Upper lobe of left lung (tissue), 6 donors: ENCODE measurements around the gene SH2D6. TPM values are rescaled to one million over a fixed set of nuclear protein-coding genes. Genes with fewer than 3 reads are reported as not detected.
A peak's percentile ranks its signal among the peaks of the same experiment; 100 is the strongest.

Experiments used
- ATAC-seq, 2 donors: fragments of 200-7000 bp; cut with Tn5 transposase; one replicate each; pipeline ENCODE4 v1.9.1; 2022; ENCODE audit warnings: mild to moderate bottlenecking in 2 of 2, moderate library complexity in 2 of 2; ENCODE audit not compliant: low FRiP score in 2 of 2
- DNase-seq, 2 donors: peaks; one replicate each; pipeline ENCODE4 v3.0.0-alpha.2; 2019 to 2020
- H3K27ac ChIP-seq, 4 donors: fragments of 200-600 bp; sonication (generic); one replicate each; pipeline ENCODE4 v1.5.1; 2016 to 2019
- H3K27me3 ChIP-seq, 4 donors: fragments of 200-600 bp; sonication (generic); one replicate each; pipeline ENCODE4 v1.5.1; 2017 to 2019
- H3K36me3 ChIP-seq, 4 donors: fragments of 200-600 bp; sonication (generic); one replicate each; pipeline ENCODE4 v1.5.1; 2016 to 2019
- H3K4me1 ChIP-seq, 4 donors: fragments of 200-600 bp; sonication (generic); one replicate each; pipeline ENCODE4 v1.5.1; 2018 to 2019
- H3K4me3 ChIP-seq, 4 donors: fragments of 200-600 bp; sonication (generic); one replicate each; pipeline ENCODE4 v1.5.1; 2017 to 2019; ENCODE audit warnings: mild to moderate bottlenecking in 2 of 4, moderate library complexity in 1 of 4
- H3K9me3 ChIP-seq, 4 donors: fragments of 200-600 bp; sonication (generic); one replicate each; pipeline ENCODE4 v1.5.1; 2018 to 2019
- EP300 ChIP-seq, 4 donors: sonication (generic); formaldehyde crosslinking; IDR thresholded peaks; one replicate each; pipeline ENCODE4 v1.5.1; 2017; ENCODE audit warnings: antibody characterized with exemption in 4 of 4, control low read depth in 2 of 4
- POLR2A ChIP-seq, 4 donors: fragments of 450-650 bp; IDR thresholded peaks; one replicate each; pipeline ENCODE4 v1.5.1; 2016 to 2017; ENCODE audit warnings: antibody characterized with exemption in 4 of 4, mild to moderate bottlenecking in 2 of 4
- POLR2AphosphoS5 ChIP-seq, 2 donors: sonication (generic); formaldehyde crosslinking; IDR thresholded peaks; one replicate each; pipeline ENCODE4 v1.5.1; 2017; ENCODE audit warnings: antibody characterized with exemption in 2 of 2
- WGBS, 2 donors: methylation state at CpG; one replicate each; pipeline ENCODE4 v1.1.5; 2017 to 2018; 5-methylcytosine and 5-hydroxymethylcytosine counted together
- total RNA-seq, 6 donors: library from RNA; depleted of rRNA in 4 of 6; stranded (reverse); fragments of >200 nt in 4 of 6; gene quantifications; one replicate each; pipeline versions ENCODE4 v1.1.0 to v1.2.1, GENCODE V29; 2016 to 2021
- TF ChIP-seq, protein P1 (sequence below), 6 experiments: fragments of 450-650 bp in 4 of 6; fragments of 200-600 bp in 2 of 6; sonication (generic) in 2 of 6; IDR thresholded peaks; one replicate each; pipeline ENCODE4 v1.5.1; 2016 to 2019; ENCODE audit warnings: antibody characterized with exemption in 6 of 6
- donor health status: DM: no; HTN: no; CAD: no; lungs with moderate emphysema.
- donor health status: DM: no; HTN: yes; CAD: no; lungs with severe emphysema.

The SH2D6 gene
- total RNA-seq, 6 donors from 2014 or later: 0.51 TPM; not detected in 5

DNA sequence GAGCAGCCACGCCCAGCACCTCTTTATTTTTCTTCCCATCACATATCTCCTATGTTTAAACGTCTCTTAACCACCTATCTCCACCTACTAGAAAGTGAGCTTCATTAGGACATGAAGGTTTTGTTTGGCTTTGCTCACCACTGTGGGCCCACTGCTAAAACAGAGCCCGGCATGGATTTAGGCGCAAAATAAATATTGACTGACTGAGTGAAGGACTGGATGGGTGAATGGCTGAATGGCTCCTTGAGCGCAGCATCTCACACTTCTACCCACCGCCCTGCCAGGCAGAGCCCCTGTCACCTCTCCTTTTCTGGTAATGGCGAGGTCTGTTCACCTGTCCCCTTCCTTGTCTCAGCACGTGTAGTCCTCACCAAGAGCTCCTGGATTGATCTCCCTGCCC lies 18.5 kb upstream of the SH2D6 start:
- no peak for ATAC-seq
- TF ChIP-seq EP300 (IDR thresholded peaks at IDR 0.05): no peak
- TF ChIP-seq POLR2AphosphoS5 (IDR thresholded peaks at IDR 0.05): no peak
- TF ChIP-seq POLR2A (IDR thresholded peaks at IDR 0.05): no peak
- TF ChIP-seq, protein P1, sequence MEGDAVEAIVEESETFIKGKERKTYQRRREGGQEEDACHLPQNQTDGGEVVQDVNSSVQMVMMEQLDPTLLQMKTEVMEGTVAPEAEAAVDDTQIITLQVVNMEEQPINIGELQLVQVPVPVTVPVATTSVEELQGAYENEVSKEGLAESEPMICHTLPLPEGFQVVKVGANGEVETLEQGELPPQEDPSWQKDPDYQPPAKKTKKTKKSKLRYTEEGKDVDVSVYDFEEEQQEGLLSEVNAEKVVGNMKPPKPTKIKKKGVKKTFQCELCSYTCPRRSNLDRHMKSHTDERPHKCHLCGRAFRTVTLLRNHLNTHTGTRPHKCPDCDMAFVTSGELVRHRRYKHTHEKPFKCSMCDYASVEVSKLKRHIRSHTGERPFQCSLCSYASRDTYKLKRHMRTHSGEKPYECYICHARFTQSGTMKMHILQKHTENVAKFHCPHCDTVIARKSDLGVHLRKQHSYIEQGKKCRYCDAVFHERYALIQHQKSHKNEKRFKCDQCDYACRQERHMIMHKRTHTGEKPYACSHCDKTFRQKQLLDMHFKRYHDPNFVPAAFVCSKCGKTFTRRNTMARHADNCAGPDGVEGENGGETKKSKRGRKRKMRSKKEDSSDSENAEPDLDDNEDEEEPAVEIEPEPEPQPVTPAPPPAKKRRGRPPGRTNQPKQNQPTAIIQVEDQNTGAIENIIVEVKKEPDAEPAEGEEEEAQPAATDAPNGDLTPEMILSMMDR (IDR thresholded peaks at IDR 0.05): no peak
- Histone ChIP-seq H3K4me3 (no peak overlapping the region), H3K27ac (no peak overlapping the region), H3K36me3 (peaks cover 0 to 42% (median 26%) of the 10 kb centered on the region in 4 donors), H3K9me3 (no peaks in the 10 kb centered on the region), H3K27me3 (no peaks in the 10 kb centered on the region), H3K4me1 (peaks cover 0 to 14% (median 5%) of the 10 kb centered on the region in 4 donors)
- no peak for DNase-seq
- WGBS, 2 donors: 87 to 90% methylated on average over 8 of the region's 8 CpGs

DNA sequence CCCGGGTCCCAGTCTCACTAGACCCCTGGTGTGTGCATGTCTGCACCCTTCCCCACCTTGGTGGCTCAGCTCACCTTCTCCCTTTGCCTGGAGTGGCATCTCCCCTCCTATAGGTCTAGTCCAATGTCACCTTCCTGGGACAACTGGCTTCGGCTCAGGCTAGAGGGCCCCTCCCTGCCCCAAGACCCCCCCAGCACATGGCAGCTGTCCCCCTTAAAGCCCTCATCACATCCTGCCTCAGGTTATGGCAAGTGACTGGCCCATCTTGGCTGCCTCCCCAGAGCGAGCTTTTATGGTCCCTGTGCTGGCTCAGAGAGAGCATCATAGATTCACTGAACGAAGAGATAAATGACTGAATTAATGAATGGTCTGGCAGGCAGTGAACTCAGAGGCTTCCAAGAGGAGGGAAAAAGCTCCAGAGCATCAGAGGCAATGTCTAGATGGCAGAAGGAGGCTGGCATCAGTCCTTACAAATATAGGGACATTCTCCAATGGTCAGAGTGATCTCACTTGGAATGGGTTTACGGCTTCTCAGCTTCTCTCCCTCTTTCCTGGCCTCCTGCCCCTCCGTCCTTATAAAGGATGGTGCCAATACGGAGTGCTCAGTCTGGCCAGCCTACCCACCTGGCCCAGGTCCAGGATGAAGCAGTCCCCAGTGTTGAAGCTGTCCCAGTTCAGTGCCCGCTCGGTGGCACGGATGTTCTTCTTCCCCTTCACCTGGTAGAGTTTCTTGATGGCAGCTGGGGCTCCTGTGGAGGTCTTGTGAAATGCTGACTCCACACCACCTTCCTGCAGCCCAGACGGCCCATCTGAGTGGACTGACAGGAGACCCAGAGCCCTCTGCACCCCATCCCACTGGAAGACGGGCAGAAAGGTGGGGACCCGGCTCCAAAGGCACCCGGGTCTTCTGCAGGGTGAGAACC lies 17.7 kb upstream of the SH2D6 start:
- 85 to 89% methylated on average over 11 to 14 of the region's 14 CpGs for WGBS, 2 donors
- Histone ChIP-seq H3K36me3 (peaks cover 0 to 34% (median 20%) of the 10 kb centered on the region in 4 donors), H3K27me3 (no peaks in the 10 kb centered on the region), H3K27ac (no peak overlapping the region), H3K9me3 (no peaks in the 10 kb centered on the region), H3K4me1 (peaks cover 0 to 14% (median 6%) of the 10 kb centered on the region in 4 donors), H3K4me3 (no peak overlapping the region)
- ATAC-seq (no peak), DNase-seq (no peak)
- no peak for TF ChIP-seq POLR2A (IDR thresholded peaks at IDR 0.05)
- TF ChIP-seq, protein P1 (IDR thresholded peaks at IDR 0.05): no peak
- no peak for TF ChIP-seq POLR2AphosphoS5 (IDR thresholded peaks at IDR 0.05)
- no peak for TF ChIP-seq EP300 (IDR thresholded peaks at IDR 0.05)

DNA sequence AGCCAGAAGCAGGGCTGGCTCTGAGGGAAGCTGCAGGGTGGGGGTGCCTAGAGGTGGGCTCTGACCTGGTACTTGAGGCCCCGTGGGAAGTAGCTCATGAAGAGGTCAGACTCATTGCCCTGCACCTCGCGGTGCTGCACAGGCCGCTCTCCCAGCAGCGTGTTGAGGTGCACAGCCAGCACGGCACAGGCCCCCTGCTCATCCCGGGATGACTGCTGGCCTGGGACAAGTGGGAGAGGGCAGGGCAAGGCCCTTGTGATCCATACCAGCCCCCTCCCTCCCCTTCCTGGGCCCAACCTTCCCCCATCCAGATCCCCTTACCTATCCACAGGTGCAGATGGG lies 17.1 kb upstream of the SH2D6 start:
- Histone ChIP-seq H3K36me3 (peaks cover 0 to 33% (median 20%) of the 10 kb centered on the region in 4 donors), H3K27ac (no peak overlapping the region), H3K4me1 (peaks cover 0 to 9% (median 8%) of the 10 kb centered on the region in 4 donors), H3K4me3 (no peak overlapping the region), H3K9me3 (no peaks in the 10 kb centered on the region), H3K27me3 (no peaks in the 10 kb centered on the region)
- peak in 1 of 2 donors; percentile 51 for DNase-seq
- TF ChIP-seq POLR2A (IDR thresholded peaks at IDR 0.05) (no peak), POLR2AphosphoS5 (IDR thresholded peaks at IDR 0.05) (no peak)
- TF ChIP-seq, protein P1 (IDR thresholded peaks at IDR 0.05): no peak
- 96% methylated on average over 7 of the region's 7 CpGs; no CpG with 5 or more reads in 1 of the 2 donors for WGBS, 2 donors
- peak in 1 of 2 donors; percentile 10 for ATAC-seq

DNA sequence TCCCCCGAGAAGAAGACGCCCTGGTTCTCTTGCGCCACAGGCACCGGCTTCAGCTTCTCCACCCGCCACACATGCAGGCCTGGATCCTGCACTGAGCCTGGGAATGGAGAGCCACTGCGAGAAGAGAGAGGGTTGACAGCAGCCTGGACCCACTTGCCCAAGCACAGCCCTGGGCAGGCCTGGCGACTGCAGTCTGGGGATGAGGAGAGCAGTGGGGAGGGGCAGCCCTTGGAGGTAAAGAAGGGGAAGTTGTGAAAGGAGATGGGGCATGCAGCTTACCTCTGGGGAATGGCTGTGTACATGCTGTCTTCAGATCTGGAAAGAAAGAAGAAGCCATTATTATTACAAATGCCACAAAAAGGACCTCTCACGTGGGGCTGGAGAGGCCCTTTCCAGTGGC lies 16.7 kb upstream of the SH2D6 start:
- no peaks in the 10 kb centered on the region for H3K9me3 ChIP-seq
- TF ChIP-seq POLR2A (IDR thresholded peaks at IDR 0.05): no peak
- no peak for TF ChIP-seq EP300 (IDR thresholded peaks at IDR 0.05)
- TF ChIP-seq, protein P1 (IDR thresholded peaks at IDR 0.05): no peak
- no peak for TF ChIP-seq POLR2AphosphoS5 (IDR thresholded peaks at IDR 0.05)
- H3K27ac ChIP-seq: no peak overlapping the region
- H3K4me3 ChIP-seq: no peak overlapping the region
- WGBS, 2 donors: 82 to 85% methylated on average over 8 of the region's 8 CpGs
- H3K36me3 ChIP-seq: peaks cover 0 to 33% (median 20%) of the 10 kb centered on the region in 4 donors
- DNase-seq (no peak), ATAC-seq (peak in 1 of 2 donors; percentile 5)
- no peaks in the 10 kb centered on the region for H3K27me3 ChIP-seq
- peaks cover 0 to 11% (median 7%) of the 10 kb centered on the region in 4 donors for H3K4me1 ChIP-seq
